GM12878 (cell line): ENCODE data around the gene PRR13. TPM values are rescaled to one million over a fixed set of nuclear protein-coding genes. Genes with fewer than 3 reads are reported as not detected.

Experiments
- ATAC-seq: fragments of 200-7000 bp; cut with Tn5 transposase; 3 replicates; pipeline ENCODE4 v1.9.1; 2020; ENCODE audit warnings: mild to moderate bottlenecking, moderate library complexity
- BruUV-seq: library from RNA; stranded (reverse); fragments of 400-500 nt; replicated peaks from 2 replicates; lab custom pipeline; 2021; lab: Mats Ljungman, UMichigan
- CTCF ChIA-PET: fragments of 300-600 bp; sonication (Branson Sonifier 250); formaldehyde crosslinking; extraction: SDS; loops from one replicate; lab custom pipeline; 2021; ENCODE audit warnings: inconsistent platforms; lab: Yijun Ruan, JAX
- POLR2A ChIA-PET: fragments of 350-600 bp; formaldehyde crosslinking; extraction: SDS; loops from one replicate; lab custom pipeline; 2021; ENCODE audit warnings: inconsistent platforms; lab: Charles Lee
- RAD21 ChIA-PET: fragments of 300-600 bp; sonication (Branson Sonifier 250); formaldehyde crosslinking; loops from one replicate; lab custom pipeline; 2023; ENCODE audit warnings: antibody characterized with exemption; ENCODE audit not compliant: unreplicated experiment; lab: Charles Lee
- SMC1A ChIA-PET: fragments of 300-600 bp; sonication (Branson Sonifier 250); formaldehyde crosslinking; loops from one replicate; lab custom pipeline; 2023; ENCODE audit not compliant: unreplicated experiment, uncharacterized antibody; lab: Charles Lee
- DNase-seq: peaks from one replicate; pipeline ENCODE4 v3.0.0-alpha.2; 2011; ENCODE audit warnings: low read depth, low spot score
- FAIRE-seq: peaks from 3 replicates; lab custom pipeline; 2011; peaks lifted over from hg19 to GRCh38; lab: Jason Lieb, UNC
- H2AFZ ChIP-seq: 2 replicates; pipeline ENCODE4 v1.6.0; 2011; ENCODE audit warnings: low read depth, low read length, control low read depth; ENCODE audit not compliant: control insufficient read depth
- H3K27ac ChIP-seq: 2 replicates; pipeline ENCODE4 v1.5.1; 2011; ENCODE audit warnings: control low read depth; ENCODE audit not compliant: control insufficient read depth, insufficient read depth
- H3K27me3 ChIP-seq, 2 experiments: replicated peaks in 1 of 2; 2 replicates each; pipeline versions ENCODE4 v1.6.0 to v1.6.1; 2011; ENCODE audit warnings: low read length in 1 of 2; ENCODE audit not compliant: control insufficient read depth in 2 of 2, insufficient read depth in 2 of 2
- H3K36me3 ChIP-seq, 2 experiments: 2 replicates each; pipeline ENCODE4 v1.5.1; 2011; ENCODE audit warnings: low read length in 1 of 2; ENCODE audit not compliant: control insufficient read depth in 2 of 2, insufficient read depth in 2 of 2
- H3K4me1 ChIP-seq: 2 replicates; pipeline ENCODE4 v1.6.1; 2011; ENCODE audit warnings: mild to moderate bottlenecking, low read length, moderate library complexity, mixed read lengths; ENCODE audit not compliant: control insufficient read depth, insufficient read depth
- H3K4me2 ChIP-seq: 2 replicates; pipeline ENCODE4 v1.6.0; 2011; ENCODE audit warnings: control low read depth; ENCODE audit not compliant: control insufficient read depth, insufficient read depth
- H3K4me3 ChIP-seq: fragments of 200-600 bp; sonication (generic); 2 replicates; pipeline ENCODE4 v1.5.1; 2016
- H3K79me2 ChIP-seq: 2 replicates; pipeline ENCODE4 v1.6.0; 2011; ENCODE audit warnings: low read length; ENCODE audit not compliant: control insufficient read depth, insufficient read depth
- H3K9ac ChIP-seq: 2 replicates; pipeline ENCODE4 v1.8.0; 2011; ENCODE audit warnings: low read length, control low read depth, mixed read lengths; ENCODE audit not compliant: control insufficient read depth, insufficient read depth
- H3K9me3 ChIP-seq: replicated peaks from 3 replicates; pipeline ENCODE4 v1.5.1; 2011; ENCODE audit warnings: mild to moderate bottlenecking, low read length; ENCODE audit not compliant: control insufficient read depth, insufficient read depth
- H4K20me1 ChIP-seq: 2 replicates; pipeline ENCODE4 v1.6.0; 2011; ENCODE audit not compliant: control insufficient read depth, insufficient read depth
- BMI1 ChIP-seq: fragments of 450-650 bp; IDR thresholded peaks from 2 replicates; pipeline ENCODE4 v1.6.1; 2016; ENCODE audit warnings: mild to moderate bottlenecking, moderate library complexity, borderline replicate concordance
- BRCA1 ChIP-seq: IDR thresholded peaks from 2 replicates; pipeline ENCODE4 v1.6.1; 2011; ENCODE audit warnings: low read depth, low read length, improper control_type of control experiment
- CEBPB ChIP-seq, 2 experiments: fragments of 150-350 bp in 1 of 2; IDR thresholded peaks; 2 replicates each; pipeline ENCODE4 v1.6.1; 2012 to 2014; ENCODE audit warnings: low read depth in 2 of 2, low read length in 2 of 2, borderline replicate concordance in 1 of 2, inconsistent platforms in 1 of 2
- CHD1 ChIP-seq: IDR thresholded peaks from 2 replicates; pipeline ENCODE4 v1.6.1; 2012; ENCODE audit warnings: low read depth, low read length, improper control_type of control experiment
- CHD2 ChIP-seq: IDR thresholded peaks from 2 replicates; pipeline ENCODE4 v1.6.1; 2011; ENCODE audit warnings: low read depth, low read length, improper control_type of control experiment, borderline replicate concordance
- CHD4 ChIP-seq: fragments of 200-600 bp; sonication (generic); IDR thresholded peaks from 2 replicates; pipeline ENCODE4 v1.6.1; 2016; ENCODE audit warnings: mild to moderate bottlenecking
- CTCF ChIP-seq, 3 experiments: IDR thresholded peaks in 2 of 3; conservative IDR thresholded peaks in 1 of 3; 2 replicates each; pipeline ENCODE4 v1.5.1; 2011; ENCODE audit warnings: low read depth in 3 of 3, low read length in 3 of 3, mild to moderate bottlenecking in 3 of 3, control low read depth in 2 of 3, moderate library complexity in 2 of 3, inconsistent platforms in 1 of 3, mixed read lengths in 1 of 3; ENCODE audit not compliant: control insufficient read depth in 2 of 3, insufficient read depth in 1 of 3; ENCODE audit errors: extremely low read depth in 1 of 3
- IKZF1 ChIP-seq: fragments of 450-650 bp; conservative IDR thresholded peaks from 2 replicates; pipeline ENCODE4 v1.6.1; 2017; ENCODE audit warnings: antibody characterized with exemption, mild to moderate bottlenecking
- IKZF2 ChIP-seq, 2 experiments: fragments of 450-650 bp; IDR thresholded peaks; 2 replicates each; pipeline ENCODE4 v1.6.1; 2017; ENCODE audit warnings: mild to moderate bottlenecking in 2 of 2, moderate library complexity in 2 of 2
- NR2C1 ChIP-seq: fragments of 450-650 bp; IDR thresholded peaks from 2 replicates; pipeline ENCODE4 v1.6.1; 2017; ENCODE audit warnings: antibody characterized with exemption, mild to moderate bottlenecking, moderate library complexity
- PAX5 ChIP-seq: IDR thresholded peaks from 2 replicates; pipeline ENCODE4 v1.6.1; 2011; ENCODE audit warnings: low read depth, low read length, borderline replicate concordance
- POLR2A ChIP-seq: IDR thresholded peaks from 2 replicates; pipeline ENCODE4 v1.6.1; 2011; ENCODE audit warnings: low read depth, mild to moderate bottlenecking, low read length
- RFX5 ChIP-seq: IDR thresholded peaks from 2 replicates; pipeline ENCODE4 v1.6.1; 2011; ENCODE audit warnings: low read depth, low read length, improper control_type of control experiment
- SIX5 ChIP-seq: IDR thresholded peaks from 2 replicates; pipeline ENCODE4 v1.6.1; 2011; ENCODE audit warnings: mild to moderate bottlenecking, low read depth, low read length, moderate library complexity; ENCODE audit not compliant: severe bottlenecking
- SMAD1 ChIP-seq: fragments of 450-650 bp; IDR thresholded peaks from 2 replicates; pipeline ENCODE4 v1.6.1; 2018; ENCODE audit warnings: mild to moderate bottlenecking, low read depth; ENCODE audit not compliant: partially characterized antibody
- SP1 ChIP-seq: IDR thresholded peaks from one replicate; pipeline ENCODE4 v1.6.1; 2011; ENCODE audit warnings: low read depth, low read length
- SREBF2 ChIP-seq: IDR thresholded peaks from 2 replicates; pipeline ENCODE4 v1.6.1; 2012; ENCODE audit warnings: mild to moderate bottlenecking, low read length
- TCF3 ChIP-seq: IDR thresholded peaks from 2 replicates; pipeline ENCODE4 v1.6.1; 2012; ENCODE audit warnings: low read depth, mild to moderate bottlenecking, low read length, borderline replicate concordance; ENCODE audit not compliant: insufficient read depth
- ZSCAN29 ChIP-seq: fragments of 450-650 bp; IDR thresholded peaks from 2 replicates; pipeline ENCODE4 v1.6.1; 2017; ENCODE audit warnings: mild to moderate bottlenecking, moderate library complexity
- WGBS: methylation state at CpG from one replicate; pipeline ENCODE4 v1.1.6; 2016; ENCODE audit warnings: low lambda C conversion rate; ENCODE audit not compliant: insufficient replicate concordance, insufficient coverage; ENCODE audit errors: missing lambda C conversion rate; 5-methylcytosine and 5-hydroxymethylcytosine counted together
- in situ Hi-C: fragments of 300-500 bp; cut with MboI; formaldehyde crosslinking; loops from 9 replicates; pipeline ENCODE4 v1.14.3; 2018; ENCODE audit warnings: mixed read lengths
- intact Hi-C: fragments of 100-400 bp; cut with micrococcal nuclease; formaldehyde crosslinking; loops from one replicate; pipeline ENCODE4 v1.14.2; 2022; ENCODE audit not compliant: unreplicated experiment
- polyA plus RNA-seq, 11 experiments: library from polyadenylated mRNA; depleted of rRNA in 4 of 11; unstranded in 6 of 11; stranded (reverse) in 5 of 11; fragments of >200 nt; fragmentation: Nextera tagmentation in 4 of 11; fragmentation: Illumina TruSeq in 1 of 11; extraction: Ambion mirVana in 4 of 11; extraction: Trizol in 1 of 11; gene quantifications; 1 replicate in 1 of 11; 2 replicates in 10 of 11; pipeline versions ENCODE4 v1.2.1 to v1.2.3, GENCODE V29; 2011 to 2016; ENCODE audit warnings: inconsistent platforms in 2 of 11, missing spikeins in 2 of 11, low read depth in 1 of 11
- total RNA-seq, 4 experiments: library from RNA; depleted of rRNA in 3 of 4; stranded (reverse); fragments of >200 nt in 3 of 4; fragmentation: Illumina TruSeq in 1 of 4; extraction: Trizol in 1 of 4; gene quantifications; 2 replicates each; pipeline versions ENCODE4 v1.2.1 to v1.2.3, GENCODE V29; 2013 to 2021
- TF ChIP-seq, protein P1 (sequence below): fragments of 450-650 bp; formaldehyde crosslinking; IDR thresholded peaks from 2 replicates; pipeline ENCODE4 v1.5.0; 2022; ENCODE audit warnings: mild to moderate bottlenecking, missing genetic modification characterization

The PRR13 gene
- total and polyA plus RNA-seq, 10 of the 15 experiments (the other 5 are each of a cell fraction or from before 2014, with no cell fraction given): 94.2 to 462 (median 276) TPM

DNA sequence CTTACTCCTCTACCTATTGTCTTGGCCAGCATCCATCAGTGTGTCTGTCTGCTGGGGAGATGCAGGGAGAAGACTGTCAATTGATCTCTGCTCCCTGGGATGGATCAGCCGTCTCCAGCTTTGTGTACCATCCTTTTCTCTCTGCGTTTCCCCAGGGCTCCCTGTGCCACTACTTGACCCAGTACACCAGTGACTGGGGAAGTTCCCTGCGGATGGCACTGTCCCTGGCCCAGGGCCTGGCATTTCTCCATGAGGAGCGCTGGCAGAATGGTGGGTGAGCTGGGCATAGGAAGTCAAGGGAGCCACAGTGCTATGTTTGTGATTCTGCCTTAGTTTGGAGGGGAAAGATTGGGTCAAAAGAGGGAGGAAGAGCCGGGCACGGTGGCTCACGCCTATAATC lies 12.8 kb upstream of the PRR13 start:
- no peaks in the 10 kb centered on the region for H4K20me1 ChIP-seq
- no peaks in the 10 kb centered on the region for H3K4me1 ChIP-seq
- in situ Hi-C loops (no loop called here), intact Hi-C loops (no loop called here)
- H3K4me2 ChIP-seq: no peak overlapping the region
- FAIRE-seq: no peak
- ChIA-PET CTCF (interaction anchor here (1.4 to 10.1 kb wide), 3 partner anchors 8 to 75 kb away, joined by 3 to 225 read pairs (median 5); no protein-coding TSS in a partner anchor), SMC1A (interaction anchor here (1.2 to 1.7 kb wide), 4 partner anchors 11 to 83 kb away, joined by 3 to 7 read pairs (median 4); no protein-coding TSS in a partner anchor), RAD21 (interaction anchor here (1.5 kb wide), 1 partner anchor 76 kb away, joined by 9 read pairs; no protein-coding TSS in a partner anchor), POLR2A (interaction anchor here (0.9 kb wide), 1 partner anchor 11 kb away, joined by 3 read pairs; no protein-coding TSS in a partner anchor)
- ATAC-seq: no peak
- H3K79me2 ChIP-seq: no peaks in the 10 kb centered on the region
- no peaks in the 10 kb centered on the region for H3K36me3 ChIP-seq
- BruUV-seq: no TSS peak
- H3K27me3 ChIP-seq: no peaks in the 10 kb centered on the region
- no peak for TF ChIP-seq SIX5
- TF ChIP-seq CTCF (IDR thresholded peaks at IDR 0.05 in 2 of 3, conservative IDR thresholded peaks at IDR 0.05 in 1 of 3; ENCODE audit: control insufficient read depth in 2 of 3, extremely low read depth in 1 of 3, insufficient read depth in 1 of 3, low read depth in 3 of 3, low read length in 3 of 3): no peak
- no peak for TF ChIP-seq BMI1
- no peak for TF ChIP-seq IKZF1
- TF ChIP-seq BRCA1: no peak
- TF ChIP-seq POLR2A: no peak
- TF ChIP-seq CHD4: no peak
- no peak for TF ChIP-seq RFX5
- no peak for TF ChIP-seq CHD1
- no peak for TF ChIP-seq CEBPB (IDR thresholded peaks at IDR 0.05; ENCODE audit: borderline replicate concordance in 1 of 2, low read depth in 2 of 2, low read length in 2 of 2)
- TF ChIP-seq SP1: no peak
- TF ChIP-seq PAX5: no peak
- TF ChIP-seq SREBF2: no peak
- TF ChIP-seq SMAD1: no peak
- TF ChIP-seq NR2C1: no peak
- no peak for TF ChIP-seq IKZF2 (IDR thresholded peaks at IDR 0.05)
- no peak for TF ChIP-seq CHD2
- TF ChIP-seq, protein P1, sequence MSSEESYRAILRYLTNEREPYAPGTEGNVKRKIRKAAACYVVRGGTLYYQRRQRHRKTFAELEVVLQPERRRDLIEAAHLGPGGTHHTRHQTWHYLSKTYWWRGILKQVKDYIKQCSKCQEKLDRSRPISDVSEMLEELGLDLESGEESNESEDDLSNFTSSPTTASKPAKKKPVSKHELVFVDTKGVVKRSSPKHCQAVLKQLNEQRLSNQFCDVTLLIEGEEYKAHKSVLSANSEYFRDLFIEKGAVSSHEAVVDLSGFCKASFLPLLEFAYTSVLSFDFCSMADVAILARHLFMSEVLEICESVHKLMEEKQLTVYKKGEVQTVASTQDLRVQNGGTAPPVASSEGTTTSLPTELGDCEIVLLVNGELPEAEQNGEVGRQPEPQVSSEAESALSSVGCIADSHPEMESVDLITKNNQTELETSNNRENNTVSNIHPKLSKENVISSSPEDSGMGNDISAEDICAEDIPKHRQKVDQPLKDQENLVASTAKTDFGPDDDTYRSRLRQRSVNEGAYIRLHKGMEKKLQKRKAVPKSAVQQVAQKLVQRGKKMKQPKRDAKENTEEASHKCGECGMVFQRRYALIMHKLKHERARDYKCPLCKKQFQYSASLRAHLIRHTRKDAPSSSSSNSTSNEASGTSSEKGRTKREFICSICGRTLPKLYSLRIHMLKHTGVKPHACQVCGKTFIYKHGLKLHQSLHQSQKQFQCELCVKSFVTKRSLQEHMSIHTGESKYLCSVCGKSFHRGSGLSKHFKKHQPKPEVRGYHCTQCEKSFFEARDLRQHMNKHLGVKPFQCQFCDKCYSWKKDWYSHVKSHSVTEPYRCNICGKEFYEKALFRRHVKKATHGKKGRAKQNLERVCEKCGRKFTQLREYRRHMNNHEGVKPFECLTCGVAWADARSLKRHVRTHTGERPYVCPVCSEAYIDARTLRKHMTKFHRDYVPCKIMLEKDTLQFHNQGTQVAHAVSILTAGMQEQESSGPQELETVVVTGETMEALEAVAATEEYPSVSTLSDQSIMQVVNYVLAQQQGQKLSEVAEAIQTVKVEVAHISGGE: no peak
- no peak for TF ChIP-seq TCF3
- no peak for TF ChIP-seq ZSCAN29
- no peak overlapping the region for H3K4me3 ChIP-seq
- H3K27ac ChIP-seq: no peak overlapping the region
- H3K9me3 ChIP-seq: no peaks in the 10 kb centered on the region
- no peak overlapping the region for H3K9ac ChIP-seq
- WGBS: 54% methylated on average over 7 of the region's 7 CpGs
- no peak overlapping the region for H2AFZ ChIP-seq
- no peak for DNase-seq
